ENCODE data around the gene FKBP1A. TPM values are rescaled to one million over a fixed set of nuclear protein-coding genes. Genes with fewer than 3 reads are reported as not detected.

FKBP1A gene
- 291 TPM for total RNA-seq
- long read RNA-seq, transcript FKBP1A-202 (4 exons, 747 nt), result minor isoform, 7 of 306 reads
- long read RNA-seq, transcript FKBP1A-204 (5 exons, 1,622 nt), result major isoform, 251 of 306 reads
- long read RNA-seq, transcript FKBP1A-203 (4 exons, 976 nt), result minor isoform, 9 of 306 reads
- long read RNA-seq, partial matches to known transcripts, result 9 of 306 reads
- long read RNA-seq, other reads (novel, unspliced or antisense), result 28 of 306 reads

DNA sequence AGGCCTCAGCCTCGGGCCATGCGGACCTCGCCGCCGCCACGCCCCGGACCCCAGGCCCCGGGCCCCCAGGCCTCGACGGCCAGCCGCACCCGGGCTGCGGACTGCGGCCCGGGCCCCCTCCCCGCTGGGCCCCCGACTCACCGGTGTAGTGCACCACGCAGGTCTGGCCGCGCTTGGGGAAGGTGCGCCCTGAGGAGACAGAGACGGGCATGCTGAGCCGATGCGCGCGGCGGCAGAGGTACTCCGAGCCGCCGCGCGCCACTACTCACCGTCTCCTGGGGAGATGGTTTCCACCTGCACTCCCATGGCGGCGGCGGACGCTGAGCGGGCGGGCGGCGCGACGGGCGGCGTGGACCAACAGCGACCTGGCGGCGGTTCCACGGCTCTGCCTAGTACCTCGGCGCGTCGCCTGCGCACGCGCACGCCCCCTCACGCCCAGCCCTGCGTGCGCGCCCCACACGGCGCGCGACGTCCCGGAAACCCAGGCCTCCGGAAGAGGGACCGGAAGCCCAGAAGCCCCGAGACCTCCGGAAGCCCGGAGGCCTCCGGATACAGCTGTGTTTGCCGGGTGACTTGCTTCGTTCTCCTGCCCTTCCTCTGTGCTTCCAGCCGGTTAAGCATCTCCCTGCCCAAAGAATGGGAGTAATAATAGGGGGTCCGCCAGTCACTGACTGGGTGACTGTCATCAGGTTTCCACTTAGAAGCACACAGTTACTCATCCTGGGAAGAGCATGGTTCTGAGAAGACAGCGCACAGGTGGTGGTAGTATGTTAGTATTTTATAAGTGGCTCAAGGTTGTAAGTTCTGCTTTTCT is at the start of gene FKBP1A:
TSS of gene FKBP1A (minus strand) at position 362 of the 814 bp plus-strand sequence. CDS start at position 306, 56 bp downstream.
- Histone ChIP-seq H3K27ac (peak within 1 kb of the TSS; percentile 87), H3K9me3 (no peaks in the 10 kb centered on the region), H3K27me3 (ENCODE audit: low read depth) (peaks cover 4% of the 10 kb centered on the region), H3K4me1 (peaks cover 54% of the 10 kb centered on the region), H3K4me3 (peak within 1 kb of the TSS; percentile 74), H3K36me3 (peaks cover 6% of the 10 kb centered on the region)
- intact Hi-C loops (cut with DNase I), result loop anchor here (10.0 kb wide), 1 partner anchor 78 kb away; no protein-coding TSS in a partner anchor
- TF ChIP-seq, protein P1, sequence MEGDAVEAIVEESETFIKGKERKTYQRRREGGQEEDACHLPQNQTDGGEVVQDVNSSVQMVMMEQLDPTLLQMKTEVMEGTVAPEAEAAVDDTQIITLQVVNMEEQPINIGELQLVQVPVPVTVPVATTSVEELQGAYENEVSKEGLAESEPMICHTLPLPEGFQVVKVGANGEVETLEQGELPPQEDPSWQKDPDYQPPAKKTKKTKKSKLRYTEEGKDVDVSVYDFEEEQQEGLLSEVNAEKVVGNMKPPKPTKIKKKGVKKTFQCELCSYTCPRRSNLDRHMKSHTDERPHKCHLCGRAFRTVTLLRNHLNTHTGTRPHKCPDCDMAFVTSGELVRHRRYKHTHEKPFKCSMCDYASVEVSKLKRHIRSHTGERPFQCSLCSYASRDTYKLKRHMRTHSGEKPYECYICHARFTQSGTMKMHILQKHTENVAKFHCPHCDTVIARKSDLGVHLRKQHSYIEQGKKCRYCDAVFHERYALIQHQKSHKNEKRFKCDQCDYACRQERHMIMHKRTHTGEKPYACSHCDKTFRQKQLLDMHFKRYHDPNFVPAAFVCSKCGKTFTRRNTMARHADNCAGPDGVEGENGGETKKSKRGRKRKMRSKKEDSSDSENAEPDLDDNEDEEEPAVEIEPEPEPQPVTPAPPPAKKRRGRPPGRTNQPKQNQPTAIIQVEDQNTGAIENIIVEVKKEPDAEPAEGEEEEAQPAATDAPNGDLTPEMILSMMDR (IDR thresholded peaks at IDR 0.05), result peak; percentile 41
- DNase-seq, result peak; percentile 95
- peak; percentile 96 to 98 for ATAC-seq

DNA sequence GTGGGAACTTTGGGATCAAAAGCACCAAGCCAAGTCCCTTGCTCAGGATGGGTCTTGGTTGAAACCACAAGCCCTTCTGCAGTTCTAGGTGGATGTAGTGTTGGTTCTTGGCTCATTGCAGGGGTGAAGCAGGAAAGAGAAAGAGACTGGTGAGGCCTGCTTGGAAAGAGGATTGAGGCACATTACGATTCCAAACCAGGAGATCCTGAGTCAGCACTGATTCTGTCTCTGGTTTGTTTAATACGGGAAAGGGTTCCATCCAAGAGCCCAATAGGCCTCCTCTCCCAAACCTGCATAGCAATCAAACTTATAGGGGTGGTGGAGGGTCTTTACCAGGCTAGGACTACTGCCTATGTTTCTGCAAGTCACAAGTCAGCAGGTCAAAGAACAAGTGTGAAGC is 49.5 kb upstream of the FKBP1A start:
- Histone ChIP-seq H3K36me3 (peaks cover 72% of the 10 kb centered on the region), H3K9me3 (no peaks in the 10 kb centered on the region), H3K4me3 (no peak overlapping the region), H3K27me3 (ENCODE audit: low read depth) (no peaks in the 10 kb centered on the region), H3K27ac (no peak overlapping the region), H3K4me1 (no peaks in the 10 kb centered on the region)
- intact Hi-C loops (cut with DNase I), result no loop called here
- ATAC-seq (no peak), DNase-seq (no peak)
- TF ChIP-seq, protein P1 (IDR thresholded peaks at IDR 0.05), result no peak

DNA sequence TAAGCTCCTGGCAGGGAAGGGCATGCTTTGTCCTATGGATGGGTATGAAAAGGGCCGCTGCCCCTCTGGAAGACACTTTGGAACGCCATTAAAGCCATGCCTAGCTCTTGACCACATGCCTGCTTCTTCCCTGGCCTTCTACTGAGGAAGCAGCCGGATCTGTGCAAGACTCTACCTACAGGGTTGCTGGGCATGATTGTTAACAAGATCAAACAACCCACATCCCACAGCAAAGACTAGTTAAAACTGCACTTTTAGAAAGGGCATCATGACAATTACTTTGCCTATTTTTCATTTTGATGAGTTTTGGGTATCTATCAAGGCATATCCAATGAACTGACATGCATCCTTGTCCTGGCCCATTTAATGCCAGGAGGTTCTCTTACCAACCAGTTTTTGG is 48.3 kb upstream of the FKBP1A start:
- Histone ChIP-seq H3K9me3 (no peaks in the 10 kb centered on the region), H3K4me3 (no peak overlapping the region), H3K27me3 (ENCODE audit: low read depth) (no peaks in the 10 kb centered on the region), H3K4me1 (no peaks in the 10 kb centered on the region), H3K36me3 (peaks cover 60% of the 10 kb centered on the region), H3K27ac (no peak overlapping the region)
- intact Hi-C loops (cut with DNase I), result no loop called here
- TF ChIP-seq, protein P1 (IDR thresholded peaks at IDR 0.05), result no peak
- ATAC-seq, result no peak
- DNase-seq, result no peak

DNA sequence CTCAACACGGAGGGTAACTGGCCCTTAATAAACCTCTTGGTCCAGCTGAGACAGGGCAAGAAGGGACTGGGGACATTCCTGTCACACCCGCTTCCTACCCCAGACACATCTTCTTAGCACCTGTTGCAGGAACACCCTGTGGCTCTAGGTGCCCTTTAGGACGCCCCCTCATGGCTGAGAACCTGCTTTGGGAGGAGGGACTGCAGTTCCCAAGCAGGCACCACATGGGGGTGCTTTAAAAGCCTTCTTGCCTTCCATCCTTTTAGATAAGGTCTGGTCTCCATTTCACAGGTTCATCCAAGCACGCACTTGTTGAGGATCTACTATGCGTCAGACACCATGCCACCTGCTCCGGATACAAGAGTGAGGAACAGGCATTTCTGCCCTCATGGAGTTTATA is 47.2 kb upstream of the FKBP1A start:
- Histone ChIP-seq H3K27me3 (ENCODE audit: low read depth) (no peaks in the 10 kb centered on the region), H3K27ac (no peak overlapping the region), H3K4me3 (no peak overlapping the region), H3K36me3 (peaks cover 49% of the 10 kb centered on the region), H3K9me3 (no peaks in the 10 kb centered on the region), H3K4me1 (peaks cover 1% of the 10 kb centered on the region)
- no peak for ATAC-seq
- TF ChIP-seq, protein P1 (IDR thresholded peaks at IDR 0.05), result no peak
- DNase-seq, result no peak
- intact Hi-C loops (cut with DNase I), result no loop called here

DNA sequence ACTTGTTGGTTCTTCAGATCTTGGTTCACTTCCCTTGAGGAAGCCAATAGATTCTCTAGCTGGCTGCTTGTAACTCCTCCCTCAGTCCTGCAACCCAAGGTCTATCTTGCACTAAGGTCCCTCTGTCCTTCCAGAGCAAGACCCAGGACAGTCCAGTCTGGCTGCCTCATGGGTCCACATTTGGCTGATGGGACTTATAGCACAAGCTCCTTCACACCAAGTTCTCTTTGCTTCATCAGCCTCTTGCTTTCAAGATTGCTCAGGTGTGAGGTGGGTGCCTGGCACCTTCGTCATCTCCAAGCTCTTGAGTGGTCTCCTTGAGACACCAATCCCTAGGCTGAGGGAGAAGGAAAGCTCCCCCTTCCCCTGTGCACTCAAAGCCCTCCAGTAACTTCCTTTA is 45.5 kb upstream of the FKBP1A start:
- intact Hi-C loops (cut with DNase I), result loop anchor here (5.0 kb wide), 1 partner anchor 126 kb away; no protein-coding TSS in a partner anchor
- H3K27ac ChIP-seq, result no peak overlapping the region
- H3K9me3 ChIP-seq, result no peaks in the 10 kb centered on the region
- H3K36me3 ChIP-seq, result peaks cover 33% of the 10 kb centered on the region
- no peak for DNase-seq
- H3K4me1 ChIP-seq, result peaks cover 11% of the 10 kb centered on the region
- TF ChIP-seq, protein P1 (IDR thresholded peaks at IDR 0.05), result no peak
- H3K27me3 ChIP-seq (ENCODE audit: low read depth), result no peaks in the 10 kb centered on the region
- no peak overlapping the region for H3K4me3 ChIP-seq
- ATAC-seq, result no peak
